ENCODE data around the gene FGFRL1.

DNA sequence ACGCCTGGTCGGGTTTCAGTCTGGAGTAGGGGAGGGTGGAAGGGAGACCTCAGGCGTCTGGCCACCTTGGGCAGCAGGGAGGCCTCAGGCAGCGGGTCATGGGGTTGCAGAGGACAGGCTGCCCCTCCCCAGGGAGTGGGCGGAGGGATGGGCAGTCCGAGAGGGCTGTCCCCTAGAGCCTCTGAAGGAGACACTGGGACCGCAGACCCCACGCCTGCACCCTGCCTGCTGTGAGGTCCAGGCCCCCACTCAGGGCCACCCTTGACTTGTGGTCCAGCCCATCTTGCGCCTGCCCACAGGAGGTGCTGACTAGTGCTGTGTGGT, 16.5 kb downstream of the FGFRL1 start:
- TF ChIP-seq POLR2AphosphoS5 (IDR thresholded peaks at IDR 0.05; ENCODE audit: borderline replicate concordance, low read depth, low read length) = no peak
- no peak for TF ChIP-seq EZH2 (IDR thresholded peaks at IDR 0.05)
- TF ChIP-seq FOXP2 (optimal IDR thresholded peaks at IDR 0.05; ENCODE audit: control extremely low read depth, extremely low read length, insufficient read depth) = no peak

Measured in SK-N-MC (cell line).